NCI-H2029 treated with DMSO at 0.1 percent for 48 hours (cell line): Measurements from ENCODE around the gene AGPAT3.

Source experiments
- DNase-seq: peaks from one replicate; lab custom pipeline; 2025; lab: John Stamatoyannopoulos, UW

Gene AGPAT3

DNA sequence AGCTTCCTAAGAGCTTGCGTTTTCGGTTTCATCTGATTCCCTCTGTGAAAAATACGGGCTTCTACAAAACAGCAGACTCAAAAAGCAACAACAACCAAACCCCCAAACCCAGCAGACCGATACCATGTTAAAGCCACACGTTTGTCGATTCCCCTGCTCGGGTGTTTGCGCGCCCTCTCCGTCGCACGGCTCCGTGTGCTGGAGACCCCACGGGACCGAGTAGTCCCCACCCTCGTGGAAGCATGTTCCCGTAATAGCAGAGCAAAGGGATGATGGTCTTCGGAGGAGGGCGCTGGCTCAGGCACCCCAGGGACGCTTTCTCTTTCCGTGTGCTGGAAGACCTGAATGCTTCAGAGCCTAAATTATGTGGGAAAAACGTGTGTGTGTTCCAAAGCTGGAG, 42.7 kb downstream of the AGPAT3 start:
- DNase-seq, result no peak

DNA sequence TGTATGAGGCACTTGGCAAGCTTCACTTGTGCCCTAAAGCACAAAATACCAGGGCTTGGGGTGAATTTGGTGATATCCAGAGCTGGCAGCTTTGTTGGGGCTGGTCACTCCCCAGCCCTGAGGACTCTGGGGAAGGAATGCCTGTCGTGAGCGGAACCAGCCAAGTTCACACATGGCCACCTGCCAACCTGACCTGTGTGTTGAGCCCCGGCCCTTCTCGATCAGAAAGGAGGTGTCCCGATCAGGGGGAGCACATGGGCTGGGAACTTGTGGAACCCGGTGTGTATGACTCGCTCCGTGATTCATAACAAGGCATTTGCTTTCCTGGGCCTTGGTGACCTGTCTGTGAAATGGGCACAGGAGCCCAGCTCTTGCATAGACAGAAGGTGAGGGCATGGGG, 43.1 kb downstream of the AGPAT3 start:
- DNase-seq, result no peak

DNA sequence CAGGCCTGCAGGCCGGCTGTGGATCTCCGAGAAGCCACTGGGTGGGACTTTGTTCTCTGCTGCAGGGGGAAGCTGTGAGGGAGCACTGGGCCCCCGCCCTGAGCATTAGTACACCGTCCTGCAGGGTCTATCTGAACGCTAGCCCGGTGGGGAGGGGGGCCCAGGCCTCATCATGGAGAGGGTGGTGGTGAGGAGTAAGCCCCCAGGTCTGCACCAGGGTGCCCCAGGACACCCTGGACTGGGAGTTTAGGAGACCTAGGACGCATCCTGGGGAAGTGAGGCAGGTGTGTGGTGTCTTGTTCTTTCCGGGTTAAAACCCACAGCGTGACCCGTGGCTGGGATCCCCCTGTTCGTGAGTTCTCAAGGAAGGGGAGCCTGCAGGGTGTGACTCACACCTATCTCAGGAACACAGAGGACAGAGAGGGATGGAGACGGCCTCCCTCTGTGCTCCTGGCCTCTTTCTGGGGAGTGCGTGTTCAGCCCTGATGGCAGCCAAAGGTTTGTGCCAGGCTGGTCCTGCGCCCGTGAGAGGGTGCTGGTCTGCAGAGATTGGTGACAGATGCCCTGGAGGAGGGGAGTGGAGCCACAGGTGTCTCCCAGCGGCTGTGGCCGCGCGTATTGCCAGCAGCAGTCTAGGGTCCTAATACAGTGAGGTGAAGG, 44.8 kb downstream of the AGPAT3 start:
- no peak for DNase-seq

DNA sequence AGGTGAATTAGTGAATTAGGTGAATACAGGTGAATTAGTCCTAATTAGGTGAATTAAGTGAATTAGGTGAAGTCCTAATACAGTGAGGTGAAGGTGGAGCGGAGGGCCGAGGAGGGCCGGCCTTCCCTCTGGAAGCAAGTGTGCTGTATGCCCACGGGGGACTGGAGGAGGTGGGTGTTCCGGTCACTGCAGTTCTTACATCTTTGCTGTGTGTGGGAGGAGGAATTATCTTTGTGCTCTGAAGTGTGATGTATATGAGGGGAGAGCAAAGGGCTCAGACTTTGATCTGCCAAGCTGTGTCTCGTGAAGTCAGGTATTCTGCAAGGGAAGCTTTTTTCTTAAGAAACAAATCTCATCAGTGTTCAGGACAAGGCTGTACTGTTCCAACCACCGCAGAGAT, 45.4 kb downstream of the AGPAT3 start:
- DNase-seq, result no peak

DNA sequence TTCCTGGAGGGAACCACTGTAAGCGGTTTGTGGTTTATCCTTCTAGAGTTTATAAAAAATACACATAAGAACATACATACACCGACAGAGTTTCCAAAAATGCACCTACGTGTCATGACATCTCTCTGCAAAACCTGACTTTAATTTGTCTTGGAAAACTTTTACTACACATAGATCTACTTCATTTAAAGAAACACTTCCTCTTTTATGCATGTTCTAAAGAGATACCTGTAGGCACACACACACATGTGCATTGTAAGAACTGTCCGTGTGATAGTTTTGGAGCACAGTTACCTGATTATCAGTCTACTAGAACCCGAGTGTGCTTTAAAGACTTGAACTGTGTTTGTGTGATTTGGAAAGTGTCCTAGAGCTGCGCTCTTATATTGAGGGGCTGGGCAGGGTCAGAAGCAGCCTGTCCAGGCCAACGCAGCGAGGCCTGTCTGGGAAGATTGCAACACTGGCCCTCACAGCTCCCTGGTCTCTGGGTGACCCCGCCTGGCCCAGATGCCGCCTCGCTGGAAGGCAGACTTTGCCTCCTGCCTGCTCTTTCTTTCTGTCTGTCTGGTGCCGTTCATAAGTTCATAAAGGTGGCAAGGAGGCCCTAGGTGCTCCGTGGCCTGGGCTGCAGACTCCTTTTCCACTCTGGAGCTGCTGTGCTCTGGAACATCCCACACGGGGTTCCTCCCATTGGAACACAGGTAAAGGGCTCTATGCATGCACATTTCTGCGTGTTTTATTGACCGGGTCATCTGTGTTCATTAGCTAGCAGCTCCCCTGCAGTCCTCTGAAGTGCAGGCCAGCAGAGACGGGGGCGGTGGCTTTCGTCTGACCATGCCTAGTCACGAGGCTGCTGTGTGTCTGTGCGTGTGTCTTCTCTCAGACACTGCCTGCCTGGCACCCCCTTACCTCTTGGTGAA, 46.3 kb downstream of the AGPAT3 start:
- DNase-seq, result no peak

DNA sequence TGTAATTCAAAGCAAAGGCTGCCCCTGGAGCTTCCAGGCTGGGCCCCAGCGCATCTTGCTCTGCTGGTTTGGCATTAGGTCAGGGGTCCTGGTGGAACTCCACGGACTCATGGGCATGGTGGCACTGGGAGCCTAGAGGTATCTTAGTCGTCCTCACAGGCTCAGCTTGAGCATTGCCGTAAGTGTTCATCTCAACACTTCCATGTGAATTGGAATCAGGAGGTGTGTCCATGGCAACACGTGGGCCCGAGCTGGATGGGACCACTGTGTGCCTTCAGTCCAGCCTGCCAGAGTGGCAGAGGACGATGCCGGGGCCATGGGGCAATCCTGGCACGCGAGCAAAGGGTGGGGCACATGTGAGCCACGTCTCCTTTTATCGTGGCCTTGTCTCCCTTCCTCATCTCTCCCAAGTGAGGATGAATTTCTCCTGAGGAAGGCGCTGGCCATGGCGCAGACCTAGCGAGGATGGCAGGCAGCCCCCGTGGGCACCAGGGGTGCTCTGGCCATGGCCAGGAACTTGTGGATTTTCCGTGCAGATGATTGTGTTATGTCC, 47.0 kb downstream of the AGPAT3 start:
- DNase-seq, result no peak

DNA sequence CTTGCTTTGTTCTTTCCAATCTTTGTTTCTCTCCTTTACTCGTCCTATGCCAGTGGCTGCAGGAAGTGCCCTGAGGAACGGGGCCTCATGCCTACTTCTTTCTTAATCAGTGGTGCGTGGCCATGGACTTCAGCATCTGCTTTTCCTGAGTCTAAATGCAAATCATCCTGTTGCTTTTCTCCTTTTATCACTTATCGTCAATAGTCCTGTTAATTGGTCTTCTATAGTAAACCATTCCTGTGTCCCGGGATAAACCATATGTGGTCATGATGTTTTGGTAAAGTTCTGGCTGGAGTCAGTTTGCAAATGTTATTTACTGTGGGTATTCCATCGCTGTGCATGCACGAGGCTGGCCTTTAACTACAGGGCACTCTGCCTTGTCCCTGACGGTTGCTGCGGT, 47.5 kb downstream of the AGPAT3 start:
- no peak for DNase-seq

DNA sequence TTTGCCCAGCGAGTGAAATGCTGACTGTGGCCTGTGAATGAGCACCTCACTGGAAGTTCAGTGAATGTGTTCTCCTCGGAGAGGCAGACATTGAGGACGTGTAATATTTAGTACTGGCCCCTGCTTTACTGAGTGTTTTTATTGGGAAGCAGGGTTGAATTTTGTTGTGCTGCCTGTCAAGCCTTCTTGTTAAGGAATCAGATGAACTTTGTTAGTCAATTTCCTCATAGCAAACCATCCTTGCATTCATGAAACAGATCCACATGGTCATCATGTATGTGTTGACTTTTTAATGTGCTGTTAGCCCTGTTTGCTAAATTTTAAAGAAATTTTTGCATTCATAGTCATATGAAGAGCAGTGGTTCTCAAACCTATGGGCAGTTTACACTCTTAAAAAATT, 47.9 kb downstream of the AGPAT3 start:
- no peak for DNase-seq

DNA sequence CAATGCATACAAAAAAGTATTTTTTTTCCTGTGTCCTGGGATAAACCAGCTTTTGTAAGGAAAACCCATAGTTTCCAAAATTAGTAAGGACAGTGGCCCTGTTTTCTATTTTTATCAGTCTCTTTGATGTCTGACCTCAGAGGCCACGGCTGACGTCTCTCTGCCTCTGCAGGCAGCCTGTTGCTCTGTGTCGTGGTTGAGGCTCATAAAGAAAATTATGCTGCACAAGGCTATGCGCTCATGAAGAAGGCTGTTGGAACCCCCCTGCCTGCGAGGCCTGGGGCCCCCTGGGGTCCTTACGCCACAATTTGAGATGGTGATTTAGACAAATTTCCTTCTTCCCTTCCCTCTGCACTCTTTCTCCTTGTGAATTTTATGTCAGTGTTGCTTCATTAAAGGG, 48.9 kb downstream of the AGPAT3 start:
- no peak for DNase-seq

DNA sequence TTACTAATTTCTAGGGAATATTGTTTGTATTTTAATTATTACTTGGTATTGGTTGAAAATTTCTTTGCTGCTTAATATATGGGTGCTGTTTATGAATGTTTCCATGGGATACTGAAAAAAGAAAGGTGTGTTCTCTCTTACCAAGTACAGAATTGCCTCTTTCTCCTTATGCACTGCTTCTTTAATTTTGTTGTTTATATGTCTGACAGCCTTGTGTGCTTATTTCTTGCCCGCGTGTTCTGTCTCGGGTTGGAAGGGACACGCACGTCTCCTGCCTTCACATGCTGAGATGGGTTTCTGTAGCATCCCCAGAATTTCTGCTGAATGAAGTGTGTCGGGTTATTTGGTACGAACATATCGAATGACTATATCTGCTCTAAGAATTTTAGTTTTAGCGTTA, 51.1 kb downstream of the AGPAT3 start:
- DNase-seq, result no peak

DNA sequence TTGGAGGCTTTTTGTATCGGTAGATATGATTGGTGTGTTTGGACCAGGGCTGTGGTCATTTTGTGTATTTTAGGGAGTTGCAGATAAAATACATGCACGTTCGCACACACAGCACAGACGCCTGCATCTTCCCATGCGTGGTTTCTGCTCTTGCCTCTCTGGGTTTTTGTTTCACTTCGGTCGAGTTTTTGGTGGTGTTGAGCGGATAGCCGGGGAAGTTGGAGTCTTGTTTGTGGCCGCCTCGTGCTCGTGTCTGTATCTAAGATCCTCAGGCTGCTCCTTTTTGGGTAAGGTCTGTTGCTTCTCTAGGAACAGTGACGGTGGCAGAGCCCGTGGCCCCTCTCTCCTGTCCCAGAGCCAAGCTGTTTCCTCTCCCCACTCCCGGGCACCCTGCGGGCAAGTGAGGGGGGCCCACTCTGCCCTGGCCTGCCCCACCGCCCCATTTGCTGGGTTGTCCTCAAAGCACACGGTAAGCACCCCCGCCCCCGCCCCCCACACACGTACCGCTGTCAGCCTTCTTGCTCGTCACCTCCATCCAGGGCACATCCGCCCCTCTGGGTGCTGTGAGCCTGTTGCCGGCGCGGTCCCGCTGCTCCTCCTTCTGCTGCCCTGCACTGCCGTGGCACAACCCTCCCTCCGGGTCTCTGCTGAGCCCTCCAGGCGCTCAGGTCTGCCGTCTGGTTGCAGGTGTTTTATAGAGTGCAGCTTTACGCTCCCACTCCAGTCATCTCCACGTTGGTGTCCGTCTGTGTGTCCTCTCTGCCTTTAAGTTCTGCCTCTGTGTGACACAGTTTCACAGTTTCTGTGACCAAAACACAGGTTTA, 51.9 kb downstream of the AGPAT3 start:
- DNase-seq, result no peak

DNA sequence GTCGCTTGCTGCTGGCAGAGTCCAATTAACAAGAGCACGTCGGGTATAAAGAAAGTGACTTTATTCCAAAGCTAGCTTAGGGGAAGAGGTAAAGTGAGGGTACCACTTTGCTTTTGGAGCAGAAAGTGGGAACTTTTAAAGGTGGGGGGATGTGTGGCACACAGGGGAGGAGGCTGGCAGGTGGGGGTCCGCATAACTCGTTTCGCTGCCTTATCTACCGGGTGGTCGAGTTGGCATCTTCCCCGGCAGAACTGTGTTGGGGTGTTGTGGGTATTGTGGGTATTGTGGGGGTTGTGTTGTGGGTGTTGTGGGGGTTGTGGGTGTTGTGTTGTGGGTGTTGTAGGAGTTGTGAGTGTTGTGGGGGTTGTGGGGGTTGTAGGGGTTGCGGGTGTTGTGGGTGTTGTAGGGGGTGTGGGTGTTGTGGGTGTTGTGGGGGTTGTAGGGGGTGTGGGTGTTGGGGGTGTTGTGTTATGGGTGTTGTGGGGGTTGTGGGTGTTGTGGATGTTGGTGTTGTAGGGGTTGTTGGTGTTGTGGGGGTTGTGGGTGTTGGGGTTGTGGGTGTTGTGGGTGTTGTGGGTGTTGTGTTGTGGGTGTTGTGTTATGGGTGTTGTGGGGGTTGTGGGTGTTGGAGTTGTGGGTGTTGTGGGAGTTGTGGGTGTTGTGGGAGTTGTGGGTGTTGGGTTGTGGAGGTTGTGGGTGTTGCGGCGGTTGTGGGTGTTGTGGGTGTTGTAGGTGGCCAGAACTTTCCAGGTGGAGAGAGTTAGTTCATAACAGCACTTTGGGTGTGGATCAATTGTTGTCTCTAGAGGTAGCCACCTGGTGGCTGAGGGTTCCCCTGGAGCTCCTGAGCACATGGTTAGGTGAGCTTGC, 52.7 kb downstream of the AGPAT3 start:
- no peak for DNase-seq

DNA sequence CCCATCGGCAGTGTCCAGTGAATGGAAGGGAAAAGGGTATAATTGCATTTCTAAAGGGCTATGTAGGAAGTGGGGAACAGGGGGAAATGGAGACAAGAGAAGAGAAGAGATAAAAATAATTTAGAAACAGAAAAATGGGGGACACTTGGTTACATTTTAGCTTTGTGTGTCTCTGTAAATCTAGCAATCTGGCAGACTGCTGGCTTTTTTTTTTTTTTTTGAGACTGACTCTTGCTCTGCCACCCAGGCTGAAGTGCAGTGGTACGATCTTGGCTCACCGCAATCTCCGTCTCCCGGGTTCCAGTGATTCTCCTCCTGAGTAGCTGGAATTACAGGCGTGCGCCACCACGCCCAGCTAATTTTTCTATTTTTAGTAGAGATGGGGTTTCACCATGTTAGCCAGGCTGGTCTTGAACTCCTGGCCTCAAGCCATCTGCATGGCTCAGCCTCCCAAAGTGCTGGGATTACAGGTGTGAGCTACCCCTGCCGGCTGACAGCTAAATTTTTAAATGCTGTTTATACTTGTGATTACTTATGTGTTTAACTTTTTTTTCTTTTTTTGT, 53.4 kb downstream of the AGPAT3 start:
- DNase-seq, result no peak

DNA sequence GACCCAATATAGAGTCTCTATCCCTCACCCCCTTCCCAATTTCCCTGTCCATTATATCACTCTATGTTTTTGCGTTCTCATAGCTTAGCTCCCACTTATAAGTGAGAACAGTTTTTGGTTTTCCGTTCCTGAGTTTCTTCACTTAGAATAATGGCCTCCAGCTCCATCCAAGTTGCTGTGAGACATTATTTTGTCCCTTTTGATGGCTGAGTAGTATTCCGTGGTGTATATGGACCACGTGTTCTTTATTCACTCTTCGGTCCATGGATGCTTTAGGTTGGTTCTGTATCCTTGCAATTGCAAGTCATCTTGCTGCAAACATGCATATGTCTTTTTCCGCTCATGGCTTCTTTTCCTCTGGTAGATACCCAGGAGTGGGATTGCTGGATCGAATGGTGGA, 54.3 kb downstream of the AGPAT3 start:
- DNase-seq, result no peak

DNA sequence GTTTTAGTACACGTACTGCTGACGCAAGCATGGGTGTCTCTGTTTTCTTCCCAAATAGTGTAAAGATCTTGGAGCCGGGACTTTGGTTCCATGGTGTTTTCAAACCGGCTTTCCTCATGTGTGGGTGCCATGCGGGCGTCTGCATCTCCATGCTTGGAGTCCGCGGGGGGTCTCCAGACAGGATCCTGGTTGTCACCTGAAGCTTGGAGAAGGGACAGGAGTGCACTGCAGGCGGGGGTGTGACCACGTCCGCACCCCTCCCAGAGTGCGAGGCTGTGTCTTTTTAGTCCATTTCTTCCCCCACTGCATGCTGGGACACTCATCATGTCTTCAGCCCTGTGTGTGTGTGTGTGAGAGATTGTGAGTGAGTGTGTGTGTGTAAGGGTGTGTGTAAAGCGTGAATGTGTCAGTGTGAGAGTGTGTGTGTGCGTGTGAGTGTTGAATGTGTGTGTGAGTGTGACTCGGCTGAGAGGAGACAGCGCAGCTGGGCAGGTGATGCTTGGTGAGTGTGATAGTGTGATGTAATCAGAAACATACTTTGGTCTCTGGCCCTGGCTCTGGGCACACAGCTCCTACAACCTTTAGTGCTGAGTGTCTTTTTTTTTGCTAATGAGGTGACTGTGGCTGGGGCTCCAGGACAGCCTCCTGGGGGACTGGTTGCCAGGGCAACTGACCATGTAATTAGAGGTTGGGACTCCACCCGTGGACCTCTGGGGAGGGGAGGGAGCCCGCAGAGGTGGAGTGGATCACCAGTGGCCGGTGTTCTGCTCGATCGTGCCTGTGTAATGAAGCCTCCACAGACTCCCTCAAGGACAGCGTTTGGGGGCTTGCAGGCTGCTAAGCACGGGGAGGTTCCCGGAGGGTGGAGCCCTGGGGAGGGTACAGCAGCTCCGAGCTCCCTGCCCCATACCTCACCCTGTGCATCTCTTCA, 55.1 kb downstream of the AGPAT3 start:
- no peak for DNase-seq

DNA sequence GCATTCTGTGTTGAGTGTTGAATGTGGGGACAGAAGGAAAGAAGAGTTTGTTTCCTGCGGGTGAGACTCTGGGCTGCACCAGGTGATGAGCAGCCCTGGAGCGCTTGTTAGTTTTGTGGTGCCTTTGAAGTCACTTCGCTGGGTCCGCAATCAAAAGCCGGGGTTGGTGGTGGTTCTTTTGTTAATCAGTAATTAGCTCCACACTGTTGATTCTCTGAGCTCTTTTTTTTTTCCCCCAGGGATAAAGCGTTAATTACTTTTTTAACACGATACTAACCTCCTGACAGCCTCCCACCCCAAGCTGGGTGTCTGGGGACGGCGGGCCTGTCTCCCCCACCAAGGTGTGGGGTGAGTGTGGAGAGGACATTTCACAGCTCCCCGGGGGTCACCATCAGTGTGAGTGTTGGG, 56.6 kb downstream of the AGPAT3 start:
- DNase-seq, result no peak

DNA sequence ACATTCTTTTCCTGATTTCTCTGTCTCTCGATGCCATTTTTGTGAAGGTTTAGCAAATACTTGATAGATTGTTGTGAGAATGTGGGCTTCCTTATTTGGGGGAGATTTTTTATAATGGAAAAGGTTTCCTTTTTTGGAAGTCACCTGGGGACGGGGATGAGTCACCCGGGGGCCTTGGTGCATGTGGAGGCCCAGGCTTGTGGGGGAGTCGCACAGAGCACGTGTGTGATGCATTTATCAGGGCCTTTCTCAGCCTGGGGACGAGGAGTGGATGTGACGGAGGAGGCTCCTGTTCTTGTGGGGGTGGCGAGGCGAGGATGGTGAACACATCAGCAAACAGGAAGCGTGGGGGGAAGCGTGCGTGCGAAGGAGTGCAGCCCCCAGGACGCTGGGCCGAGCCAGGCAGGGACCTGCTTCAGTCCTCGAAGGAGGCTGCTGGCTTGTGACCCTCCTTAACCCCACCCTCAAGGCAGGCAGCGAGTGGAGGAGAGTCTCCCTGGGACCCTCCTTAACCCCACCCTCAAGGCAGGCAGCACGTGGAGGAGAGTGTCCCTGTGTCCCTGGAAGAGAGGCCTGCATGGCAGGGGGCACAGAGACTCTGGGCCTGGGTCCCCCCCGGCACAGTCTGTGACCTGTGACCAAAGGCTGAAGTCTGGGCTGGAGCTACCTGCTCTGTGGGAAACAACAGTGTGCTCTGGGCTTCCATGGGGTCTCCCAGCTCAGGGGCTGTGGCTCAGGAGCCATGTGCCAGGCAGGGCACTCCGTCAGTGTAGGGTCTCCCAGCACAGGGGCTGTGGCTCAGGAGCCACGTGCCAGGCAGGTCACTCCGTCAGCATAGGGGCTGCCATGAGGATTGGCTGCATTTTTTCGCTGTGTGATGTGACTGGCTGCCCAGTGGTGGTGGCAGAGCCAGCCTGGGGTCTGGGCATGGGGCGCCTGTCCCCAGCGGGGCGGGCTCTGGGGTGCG, 57.2 kb downstream of the AGPAT3 start:
- DNase-seq, result no peak

DNA sequence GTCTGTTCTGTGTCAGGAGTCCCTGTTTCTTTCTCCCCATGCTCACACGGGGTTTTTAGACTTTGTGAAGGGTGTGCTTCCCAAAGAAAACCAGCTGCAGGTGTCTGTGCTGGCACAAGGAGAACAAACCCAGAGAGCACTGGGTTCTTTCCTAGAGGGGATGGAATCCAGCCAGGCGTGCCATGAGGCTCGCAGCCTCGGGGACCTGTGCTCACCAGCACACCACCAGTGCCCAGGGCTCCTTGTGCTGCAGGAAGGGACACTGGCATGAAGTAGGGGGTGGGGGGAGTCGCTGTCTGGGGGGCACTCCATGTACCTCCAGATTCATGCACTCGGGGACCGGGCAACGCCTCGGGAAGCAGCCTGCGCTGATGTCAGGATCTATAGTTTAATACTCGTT, 57.9 kb downstream of the AGPAT3 start:
- no peak for DNase-seq

DNA sequence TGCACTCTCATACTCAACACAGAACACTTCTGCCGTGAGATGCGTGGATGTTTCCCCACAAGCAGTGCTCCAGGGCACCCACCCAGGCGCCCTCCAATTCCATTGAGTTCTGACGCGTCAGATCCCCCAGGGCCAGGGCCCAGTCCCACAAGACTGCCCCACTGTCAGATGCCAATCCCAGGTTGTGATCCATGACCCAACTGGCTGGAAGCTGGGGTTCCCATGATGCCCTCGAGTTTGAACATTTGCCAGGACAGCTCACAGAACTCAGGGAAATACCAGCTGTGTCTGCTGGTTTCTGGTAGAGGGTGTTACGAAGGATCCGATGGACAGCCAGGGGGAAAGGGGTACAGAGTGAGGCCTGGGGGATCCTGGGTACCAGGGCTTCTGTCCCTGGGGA, 58.4 kb downstream of the AGPAT3 start:
- no peak for DNase-seq
